Bronchial epithelial cell (primary cell): Measurements from ENCODE around the gene CAPN8. TPM values are rescaled to one million over a fixed set of nuclear protein-coding genes. Genes with fewer than 3 reads are reported as not detected.

ENCODE experiments used
- DNase-seq: peaks from one replicate; pipeline ENCODE4 v3.0.0-alpha.2; 2010; ENCODE audit warnings: low read depth
- FAIRE-seq: peaks from 2 replicates; lab custom pipeline; 2011; peaks lifted over from hg19 to GRCh38; lab: Jason Lieb, UNC
- H3K27me3 ChIP-seq: 2 replicates; pipeline ENCODE4 v1.5.1; 2011; ENCODE audit warnings: low read length; ENCODE audit not compliant: control insufficient read depth, insufficient read depth
- H3K36me3 ChIP-seq: 2 replicates; pipeline ENCODE4 v1.5.1; 2011; ENCODE audit warnings: low read length; ENCODE audit not compliant: control insufficient read depth, insufficient read depth
- H3K4me3 ChIP-seq: 2 replicates; pipeline ENCODE4 v1.5.1; 2011; ENCODE audit warnings: mild to moderate bottlenecking, low read depth, low read length, control low read depth
- CTCF ChIP-seq: IDR thresholded peaks from 2 replicates; pipeline ENCODE4 v1.5.1; 2011; ENCODE audit warnings: mild to moderate bottlenecking, moderate library complexity, low read length, control low read depth, inconsistent platforms; ENCODE audit not compliant: insufficient read depth, severe bottlenecking
- total RNA-seq: library from RNA; depleted of rRNA; stranded (reverse); fragments of >200 nt; gene quantifications from 2 replicates; pipeline ENCODE4 v1.2.1, GENCODE V29; 2014

CAPN8 gene
- total RNA-seq, 1 donor from 2014 or later: under 0.01 TPM

- no peaks in the 10 kb centered on the region for H3K27me3 ChIP-seq
- no peak for TF ChIP-seq CTCF
- no peaks in the 10 kb centered on the region for H3K36me3 ChIP-seq
- no peak overlapping the region for H3K4me3 ChIP-seq
- FAIRE-seq: no peak
- no peak for DNase-seq
Measured at GRCh38 chr1:223515926-223516325, 149.6 kb downstream of the CAPN8 start.

- no peak for TF ChIP-seq CTCF
- FAIRE-seq (no peak), DNase-seq (no peak)
- no peaks in the 10 kb centered on the region for H3K27me3 ChIP-seq
- H3K4me3 ChIP-seq: no peak overlapping the region
- H3K36me3 ChIP-seq: no peaks in the 10 kb centered on the region
Measured at GRCh38 chr1:223515421-223515820, 150.1 kb downstream of the CAPN8 start.

GRCh38 chr1:223514644-223515043, 150.9 kb downstream of the CAPN8 start:
- Histone ChIP-seq H3K4me3 (no peak overlapping the region), H3K27me3 (no peaks in the 10 kb centered on the region), H3K36me3 (no peaks in the 10 kb centered on the region)
- FAIRE-seq: no peak
- no peak for TF ChIP-seq CTCF
- no peak for DNase-seq

- no peak for DNase-seq
- FAIRE-seq: no peak
Measured at GRCh38 chr1:223513309-223513708, 152.2 kb downstream of the CAPN8 start.

GRCh38 chr1:223512057-223512456, 153.4 kb downstream of the CAPN8 start:
- FAIRE-seq (no peak), DNase-seq (peak; percentile 56)
- no peaks in the 10 kb centered on the region for H3K36me3 ChIP-seq
- no peak overlapping the region for H3K4me3 ChIP-seq
- TF ChIP-seq CTCF: no peak
- H3K27me3 ChIP-seq: no peaks in the 10 kb centered on the region

More at GRCh38 chr1:223513309-223513708, 152.2 kb downstream of the CAPN8 start:
- TF ChIP-seq CTCF: no peak
- Histone ChIP-seq H3K27me3 (no peaks in the 10 kb centered on the region), H3K36me3 (no peaks in the 10 kb centered on the region), H3K4me3 (no peak overlapping the region)

- H3K36me3 ChIP-seq: no peaks in the 10 kb centered on the region
- no peak for DNase-seq
- TF ChIP-seq CTCF: no peak
- H3K27me3 ChIP-seq: no peaks in the 10 kb centered on the region
- no peak for FAIRE-seq
- no peak overlapping the region for H3K4me3 ChIP-seq
Measured at GRCh38 chr1:223508796-223509195, 156.7 kb downstream of the CAPN8 start.
